Measurements from ENCODE around the gene FXYD4.

Gene FXYD4

GRCh38 chr10:43347997-43348396 is 23.4 kb upstream of the FXYD4 start:
- no peak for DNase-seq

GRCh38 chr10:43348511-43349312 is 22.7 kb upstream of the FXYD4 start:
- DNase-seq = peak; percentile 46

GRCh38 chr10:43350156-43350555 is 21.3 kb upstream of the FXYD4 start:
- DNase-seq = no peak

- DNase-seq = no peak
Measured at GRCh38 chr10:43350686-43351085, 20.8 kb upstream of the FXYD4 start.

GRCh38 chr10:43351301-43351700 is 20.1 kb upstream of the FXYD4 start:
- no peak for DNase-seq

- DNase-seq = no peak
Measured at GRCh38 chr10:43352951-43353350, 18.5 kb upstream of the FXYD4 start.

- no peak for DNase-seq
Measured at GRCh38 chr10:43353495-43354329, 17.7 kb upstream of the FXYD4 start.

- no peak for DNase-seq
Measured at GRCh38 chr10:43354330-43354635, 17.2 kb upstream of the FXYD4 start.

GRCh38 chr10:43354879-43355380 is 16.5 kb upstream of the FXYD4 start:
- DNase-seq = no peak

GRCh38 chr10:43355749-43356371 is 15.6 kb upstream of the FXYD4 start:
- no peak for DNase-seq

- DNase-seq = no peak
Measured at GRCh38 chr10:43360086-43360485, 11.3 kb upstream of the FXYD4 start.

GRCh38 chr10:43361547-43362190 is 9.8 kb upstream of the FXYD4 start:
- DNase-seq = no peak

- DNase-seq = peak; percentile 42
Measured at GRCh38 chr10:43362191-43362839, 9.1 kb upstream of the FXYD4 start.

GRCh38 chr10:43365001-43365400 is 6.4 kb upstream of the FXYD4 start:
- DNase-seq = no peak

GRCh38 chr10:43369921-43370320 is 1.5 kb upstream of the FXYD4 start:
- DNase-seq = no peak

- DNase-seq = no peak
Measured at GRCh38 chr10:43370671-43371215, 693 bp upstream of the FXYD4 start.

GRCh38 chr10:43372765-43373361 is 1.4 kb downstream of the FXYD4 start:
- no peak for DNase-seq

- DNase-seq = no peak
Measured at GRCh38 chr10:43373461-43373860, 2.0 kb downstream of the FXYD4 start.

- DNase-seq = no peak
Measured at GRCh38 chr10:43374194-43374593, 2.8 kb downstream of the FXYD4 start.

GRCh38 chr10:43375401-43376020 is 4.1 kb downstream of the FXYD4 start:
- no peak for DNase-seq

GRCh38 chr10:43376046-43376635 is 4.7 kb downstream of the FXYD4 start:
- no peak for DNase-seq

Measured in DMS 273 treated with DMSO at 0.1 percent for 48 hours (cell line).